ENCODE results near the gene PTPRM.

PTPRM gene

GRCh38 chr18:7856116-7856515 lies 289.0 kb downstream of the PTPRM start:
- H3K27ac ChIP-seq (ENCODE audit: low read depth, low read length): no peak overlapping the region
- no peak overlapping the region for H3K4me3 ChIP-seq (ENCODE audit: low read length)
- H3K27me3 ChIP-seq (ENCODE audit: control insufficient read depth, low read length): no peaks in the 10 kb centered on the region
- no peaks in the 10 kb centered on the region for H3K79me2 ChIP-seq (ENCODE audit: control insufficient read depth, low read length)
- H3K9me3 ChIP-seq (ENCODE audit: control insufficient read depth, insufficient read depth, low read length): no peaks in the 10 kb centered on the region
- TF ChIP-seq CTCF (IDR thresholded peaks at IDR 0.05; ENCODE audit: low read depth, low read length, poor library complexity, severe bottlenecking) (no peak), EZH2phosphoT487 (IDR thresholded peaks at IDR 0.05; ENCODE audit: borderline replicate concordance, low read length) (no peak)
- no peaks in the 10 kb centered on the region for H4K20me1 ChIP-seq (ENCODE audit: control insufficient read depth, insufficient read depth, low read depth, low read length)
- no peak overlapping the region for H3K4me2 ChIP-seq (ENCODE audit: low read length)
- no peaks in the 10 kb centered on the region for H3K9me2 ChIP-seq (replicated peaks; ENCODE audit: control insufficient read depth, low read length)
- H3K36me3 ChIP-seq (ENCODE audit: control insufficient read depth, low read length): no peaks in the 10 kb centered on the region
- H3K4me1 ChIP-seq (ENCODE audit: control insufficient read depth, low read length): no peaks in the 10 kb centered on the region
- no peaks in the 10 kb centered on the region for H3F3A ChIP-seq (ENCODE audit: control insufficient read depth, insufficient read depth)

GRCh38 chr18:7856733-7857132 lies 289.6 kb downstream of the PTPRM start:
- Histone ChIP-seq H4K20me1 (ENCODE audit: control insufficient read depth, insufficient read depth, low read depth, low read length) (no peaks in the 10 kb centered on the region), H3K9me2 (replicated peaks; ENCODE audit: control insufficient read depth, low read length) (no peaks in the 10 kb centered on the region), H3K4me3 (ENCODE audit: low read length) (no peak overlapping the region), H3K79me2 (ENCODE audit: control insufficient read depth, low read length) (no peaks in the 10 kb centered on the region), H3K4me2 (ENCODE audit: low read length) (no peak overlapping the region), H3K27me3 (ENCODE audit: control insufficient read depth, low read length) (no peaks in the 10 kb centered on the region), H3K4me1 (ENCODE audit: control insufficient read depth, low read length) (no peaks in the 10 kb centered on the region), H3K27ac (ENCODE audit: low read depth, low read length) (no peak overlapping the region), H3K9me3 (ENCODE audit: control insufficient read depth, insufficient read depth, low read length) (no peaks in the 10 kb centered on the region), H3F3A (ENCODE audit: control insufficient read depth, insufficient read depth) (no peaks in the 10 kb centered on the region), H3K36me3 (ENCODE audit: control insufficient read depth, low read length) (no peaks in the 10 kb centered on the region)
- TF ChIP-seq EZH2phosphoT487 (IDR thresholded peaks at IDR 0.05; ENCODE audit: borderline replicate concordance, low read length): no peak

GRCh38 chr18:7857562-7857961 lies 290.4 kb downstream of the PTPRM start:
- H3K4me2 ChIP-seq (ENCODE audit: low read length): no peak overlapping the region
- H3K79me2 ChIP-seq (ENCODE audit: control insufficient read depth, low read length): no peaks in the 10 kb centered on the region
- TF ChIP-seq EZH2phosphoT487 (IDR thresholded peaks at IDR 0.05; ENCODE audit: borderline replicate concordance, low read length): no peak
- H3K4me3 ChIP-seq (ENCODE audit: low read length): no peak overlapping the region
- H3K9me3 ChIP-seq (ENCODE audit: control insufficient read depth, insufficient read depth, low read length): no peaks in the 10 kb centered on the region
- H4K20me1 ChIP-seq (ENCODE audit: control insufficient read depth, insufficient read depth, low read depth, low read length): no peaks in the 10 kb centered on the region
- H3K27me3 ChIP-seq (ENCODE audit: control insufficient read depth, low read length): no peaks in the 10 kb centered on the region
- H3K4me1 ChIP-seq (ENCODE audit: control insufficient read depth, low read length): no peaks in the 10 kb centered on the region
- H3K36me3 ChIP-seq (ENCODE audit: control insufficient read depth, low read length): no peaks in the 10 kb centered on the region
- H3K9me2 ChIP-seq (replicated peaks; ENCODE audit: control insufficient read depth, low read length): no peaks in the 10 kb centered on the region
- H3K27ac ChIP-seq (ENCODE audit: low read depth, low read length): no peak overlapping the region
- no peaks in the 10 kb centered on the region for H3F3A ChIP-seq (ENCODE audit: control insufficient read depth, insufficient read depth)

GRCh38 chr18:7859122-7859521 lies 292.0 kb downstream of the PTPRM start:
- Histone ChIP-seq H3K4me3 (ENCODE audit: low read length) (no peak overlapping the region), H3K4me2 (ENCODE audit: low read length) (no peak overlapping the region), H3K27ac (ENCODE audit: low read depth, low read length) (no peak overlapping the region), H3F3A (ENCODE audit: control insufficient read depth, insufficient read depth) (no peaks in the 10 kb centered on the region), H3K9me2 (replicated peaks; ENCODE audit: control insufficient read depth, low read length) (no peaks in the 10 kb centered on the region), H3K4me1 (ENCODE audit: control insufficient read depth, low read length) (no peaks in the 10 kb centered on the region), H3K36me3 (ENCODE audit: control insufficient read depth, low read length) (no peaks in the 10 kb centered on the region), H4K20me1 (ENCODE audit: control insufficient read depth, insufficient read depth, low read depth, low read length) (no peaks in the 10 kb centered on the region), H3K27me3 (ENCODE audit: control insufficient read depth, low read length) (no peaks in the 10 kb centered on the region), H3K79me2 (ENCODE audit: control insufficient read depth, low read length) (no peaks in the 10 kb centered on the region), H3K9me3 (ENCODE audit: control insufficient read depth, insufficient read depth, low read length) (no peaks in the 10 kb centered on the region)
- no peak for TF ChIP-seq CTCF (IDR thresholded peaks at IDR 0.05; ENCODE audit: low read depth, low read length, poor library complexity, severe bottlenecking)
- no peak for TF ChIP-seq EZH2phosphoT487 (IDR thresholded peaks at IDR 0.05; ENCODE audit: borderline replicate concordance, low read length)
